CD8-positive, alpha-beta memory T cell (primary cell): ENCODE results near the gene ITGAL. TPM values are rescaled to one million over a fixed set of nuclear protein-coding genes. Genes with fewer than 3 reads are reported as not detected.
"Not testable (repeated sequence)": the region's sequence is repeated elsewhere in the genome, so short reads cannot be mapped to it uniquely, and the experiment has no call there.

ENCODE experiments used
- CTCF ChIA-PET: fragments of 350-600 bp; sonication (Branson Sonifier 250); formaldehyde crosslinking; loops from one replicate; lab custom pipeline; 2021; ENCODE audit warnings: antibody characterized with exemption; lab: Charles Lee
- POLR2A ChIA-PET: fragments of 350-600 bp; sonication (Branson Sonifier 250); formaldehyde crosslinking; loops from one replicate; lab custom pipeline; 2021; ENCODE audit warnings: antibody characterized with exemption; lab: Charles Lee
- DNase-seq, 5 donors: peaks; one replicate each; pipeline versions ENCODE4 v3.0.0 to v3.0.0-alpha.2; 2020 to 2022; ENCODE audit warnings: mixed read lengths in 1 of 5
- H3K27ac ChIP-seq: one replicate; pipeline ENCODE4 v1.7.0; 2013; ENCODE audit warnings: low read depth, mild to moderate bottlenecking, low read length, moderate library complexity
- H3K27me3 ChIP-seq: 2 replicates; pipeline ENCODE4 v1.7.0; 2013; ENCODE audit warnings: low read length, mild to moderate bottlenecking; ENCODE audit not compliant: insufficient read depth, poor library complexity, severe bottlenecking
- H3K36me3 ChIP-seq: 2 replicates; pipeline ENCODE4 v1.7.0; 2013; ENCODE audit warnings: mild to moderate bottlenecking, low read length, moderate library complexity; ENCODE audit not compliant: insufficient read depth
- H3K4me1 ChIP-seq: 2 replicates; pipeline ENCODE4 v1.7.0; 2013; ENCODE audit warnings: mild to moderate bottlenecking, low read length, moderate library complexity; ENCODE audit not compliant: insufficient read depth
- H3K4me3 ChIP-seq: 2 replicates; pipeline ENCODE4 v1.7.0; 2013; ENCODE audit warnings: mild to moderate bottlenecking, low read length
- H3K9me3 ChIP-seq: 2 replicates; pipeline ENCODE4 v1.7.0; 2013; ENCODE audit warnings: mild to moderate bottlenecking, low read length
- H3K27ac Mint-ChIP-seq, 8 donors: one replicate each; pipeline ENCODE4 v1.8.0; 2020 to 2021; ENCODE audit warnings: mixed read lengths in 8 of 8, mild to moderate bottlenecking in 6 of 8, inconsistent platforms in 3 of 8, moderate library complexity in 3 of 8
- H3K27me3 Mint-ChIP-seq, 2 donors: one replicate each; pipeline ENCODE4 v1.8.0; 2020 to 2021; ENCODE audit warnings: mixed read lengths in 2 of 2, mild to moderate bottlenecking in 1 of 2, moderate library complexity in 1 of 2
- H3K36me3 Mint-ChIP-seq, 3 donors: one replicate each; pipeline ENCODE4 v1.8.0; 2020 to 2021; ENCODE audit warnings: mixed read lengths in 3 of 3, inconsistent platforms in 1 of 3, mild to moderate bottlenecking in 1 of 3
- H3K4me1 Mint-ChIP-seq, 3 donors: one replicate each; pipeline ENCODE4 v1.8.0; 2020 to 2021; ENCODE audit warnings: mixed read lengths in 3 of 3, inconsistent platforms in 1 of 3, mild to moderate bottlenecking in 1 of 3
- H3K4me3 Mint-ChIP-seq, 7 donors: one replicate each; pipeline ENCODE4 v1.8.0; 2020 to 2021; ENCODE audit warnings: mixed read lengths in 7 of 7, mild to moderate bottlenecking in 6 of 7, moderate library complexity in 4 of 7, inconsistent platforms in 2 of 7
- H3K9me3 Mint-ChIP-seq, 5 donors: one replicate each; pipeline ENCODE4 v1.8.0; 2020 to 2022; ENCODE audit warnings: mixed read lengths in 5 of 5, mild to moderate bottlenecking in 3 of 5, moderate library complexity in 2 of 5, inconsistent platforms in 1 of 5
- polyA plus RNA-seq: library from polyadenylated mRNA; unstranded; fragments of 300-500 nt; fragmentation: Illumina TruSeq; gene quantifications from one replicate; pipeline ENCODE4 v1.2.3, GENCODE V29; 2021
- total RNA-seq, 2 experiments: library from RNA; stranded (reverse); gene quantifications; one replicate each; pipeline ENCODE4 v1.2.3, GENCODE V29; 2021

Gene ITGAL
- total and polyA plus RNA-seq, 3 experiments from 2014 or later = 256 to 363 (median 333) TPM

GRCh38 chr16:30473231-30474073 lies 910 bp downstream of the ITGAL start:
- peaks cover 71% of the 10 kb centered on the region for H3K4me1 ChIP-seq
- peak overlapping the region; percentile 94 to 99 (median 97) for H3K27ac Mint-ChIP-seq
- no peaks in the 10 kb centered on the region for H3K9me3 ChIP-seq
- H3K27me3 Mint-ChIP-seq = peaks cover 0 to 1% of the 10 kb centered on the region in 2 donors
- peak overlapping the region; percentile 74 for H3K27ac ChIP-seq
- peak overlapping the region; percentile 96 to 100 (median 98) for H3K4me3 Mint-ChIP-seq
- peaks cover 6 to 56% (median 7%) of the 10 kb centered on the region in 3 donors for H3K36me3 Mint-ChIP-seq
- ChIA-PET POLR2A (interaction anchor here (0.5 to 4.9 kb wide), 17 partner anchors 9 to 805 kb away, joined by 3 to 102 read pairs (median 5); partner anchors contain the start of genes DCTPP1 and SEPHS2), CTCF (interaction anchor here (0.6 to 3.5 kb wide), 12 partner anchors 9 to 347 kb away, joined by 3 to 43 read pairs (median 6); partner anchors contain the start of genes DCTPP1 and SEPHS2)
- peaks cover 15% of the 10 kb centered on the region for H3K36me3 ChIP-seq
- H3K4me1 Mint-ChIP-seq = peaks cover 55 to 78% (median 62%) of the 10 kb centered on the region in 3 donors
- peak; percentile 31 to 67 (median 46) for DNase-seq
- peaks cover 0 to 3% (median 0%) of the 10 kb centered on the region in 5 donors for H3K9me3 Mint-ChIP-seq
- no peaks in the 10 kb centered on the region for H3K27me3 ChIP-seq
- H3K4me3 ChIP-seq = peak overlapping the region; percentile 91

GRCh38 chr16:30474074-30474452 lies 1.5 kb downstream of the ITGAL start:
- H3K27me3 Mint-ChIP-seq = peaks cover 0 to 1% of the 10 kb centered on the region in 2 donors
- H3K4me3 Mint-ChIP-seq = peak overlapping the region; percentile 96 to 100 (median 98)
- Histone ChIP-seq H3K4me3 (peak overlapping the region; percentile 91), H3K27ac (peak overlapping the region; percentile 74), H3K4me1 (peaks cover 76% of the 10 kb centered on the region), H3K9me3 (no peaks in the 10 kb centered on the region), H3K36me3 (peaks cover 16% of the 10 kb centered on the region), H3K27me3 (no peaks in the 10 kb centered on the region)
- ChIA-PET POLR2A (interaction anchor here (0.9 to 4.9 kb wide), 14 partner anchors 8 to 408 kb away, joined by 3 to 102 read pairs (median 5); partner anchors contain the start of gene DCTPP1), CTCF (interaction anchor here (0.6 to 3.5 kb wide), 12 partner anchors 9 to 348 kb away, joined by 3 to 43 read pairs (median 6); partner anchors contain the start of genes DCTPP1 and SEPHS2)
- DNase-seq = no peak
- H3K9me3 Mint-ChIP-seq = peaks cover 0 to 3% (median 0%) of the 10 kb centered on the region in 5 donors
- H3K4me1 Mint-ChIP-seq = peaks cover 57 to 82% (median 68%) of the 10 kb centered on the region in 3 donors
- peak overlapping the region; percentile 94 to 99 (median 97) for H3K27ac Mint-ChIP-seq
- H3K36me3 Mint-ChIP-seq = peaks cover 6 to 61% (median 7%) of the 10 kb centered on the region in 3 donors

GRCh38 chr16:30474684-30475083 lies 2.1 kb downstream of the ITGAL start:
- no peaks in the 10 kb centered on the region for H3K9me3 ChIP-seq
- POLR2A ChIA-PET = interaction anchor here (0.9 to 4.9 kb wide), 11 partner anchors 7 to 408 kb away, joined by 3 to 102 read pairs (median 10); partner anchors contain the start of gene DCTPP1
- peaks cover 0 to 3% (median 0%) of the 10 kb centered on the region in 5 donors for H3K9me3 Mint-ChIP-seq
- H3K4me1 ChIP-seq = peaks cover 74% of the 10 kb centered on the region
- peaks cover 0 to 1% of the 10 kb centered on the region in 2 donors for H3K27me3 Mint-ChIP-seq
- H3K4me1 Mint-ChIP-seq = peaks cover 54 to 79% (median 67%) of the 10 kb centered on the region in 3 donors
- H3K27ac Mint-ChIP-seq = peak overlapping the region; percentile 79 to 97 (median 85)
- H3K36me3 ChIP-seq = peaks cover 19% of the 10 kb centered on the region
- DNase-seq = no peak
- peaks cover 6 to 68% (median 7%) of the 10 kb centered on the region in 3 donors for H3K36me3 Mint-ChIP-seq
- peak overlapping the region; percentile 91 for H3K4me3 ChIP-seq
- CTCF ChIA-PET = interaction anchor here (1.3 to 3.5 kb wide), 6 partner anchors 10 to 45 kb away, joined by 3 to 43 read pairs (median 26); partner anchors contain the start of gene DCTPP1
- H3K27ac ChIP-seq = peak overlapping the region; percentile 74
- peak overlapping the region; percentile 94 to 100 (median 98) for H3K4me3 Mint-ChIP-seq
- H3K27me3 ChIP-seq = no peaks in the 10 kb centered on the region

GRCh38 chr16:30476991-30477390 lies 4.4 kb downstream of the ITGAL start:
- Histone ChIP-seq H3K27ac (peak overlapping the region; percentile 15), H3K36me3 (peaks cover 40% of the 10 kb centered on the region), H3K4me3 (no peak overlapping the region), H3K9me3 (no peaks in the 10 kb centered on the region), H3K4me1 (peaks cover 62% of the 10 kb centered on the region), H3K27me3 (no peaks in the 10 kb centered on the region)
- peaks cover 0 to 3% (median 0%) of the 10 kb centered on the region in 5 donors for H3K9me3 Mint-ChIP-seq
- H3K27ac Mint-ChIP-seq = peak overlapping the region; percentile 68 to 95 (median 84)
- H3K36me3 Mint-ChIP-seq = peaks cover 6 to 89% (median 16%) of the 10 kb centered on the region in 3 donors
- H3K4me3 Mint-ChIP-seq = peak overlapping the region in 6 of 7 donors; percentile 15 to 100 (median 42)
- peaks cover 50 to 75% (median 69%) of the 10 kb centered on the region in 3 donors for H3K4me1 Mint-ChIP-seq
- no peak for DNase-seq
- H3K27me3 Mint-ChIP-seq = peaks cover 0 to 1% of the 10 kb centered on the region in 2 donors
- POLR2A ChIA-PET = interaction anchor here (0.7 to 3.0 kb wide), 7 partner anchors 9 to 121 kb away, joined by 3 to 19 read pairs (median 4); no protein-coding TSS in a partner anchor
- CTCF ChIA-PET = interaction anchor here (1.9 to 3.3 kb wide), 4 partner anchors 19 to 47 kb away, joined by 5 to 28 read pairs (median 16); partner anchors contain the start of gene DCTPP1

GRCh38 chr16:30477773-30478172 lies 5.2 kb downstream of the ITGAL start:
- H3K4me1 Mint-ChIP-seq = peaks cover 50 to 74% (median 70%) of the 10 kb centered on the region in 3 donors
- H3K9me3 Mint-ChIP-seq = not testable (repeated sequence)

GRCh38 chr16:30478766-30479478 lies 6.4 kb downstream of the ITGAL start:
- H3K27ac Mint-ChIP-seq = peak overlapping the region; percentile 47 to 89 (median 84)
- no peak overlapping the region for H3K27ac ChIP-seq

More at GRCh38 chr16:30477773-30478172, 5.2 kb downstream of the ITGAL start:
- peaks cover 65% of the 10 kb centered on the region for H3K4me1 ChIP-seq
- DNase-seq, H3K4me3 ChIP-seq, H3K9me3 ChIP-seq, H3K27ac ChIP-seq, H3K27me3 ChIP-seq, H3K27me3 Mint-ChIP-seq: not testable (repeated sequence)
- peak overlapping the region; percentile 68 to 95 (median 83) for H3K27ac Mint-ChIP-seq
- H3K36me3 Mint-ChIP-seq = peaks cover 6 to 91% (median 19%) of the 10 kb centered on the region in 3 donors
- peak overlapping the region in 6 of 7 donors; percentile 36 to 100 (median 40) for H3K4me3 Mint-ChIP-seq
- CTCF ChIA-PET = interaction anchor here (1.9 to 3.3 kb wide), 3 partner anchors 20 to 28 kb away, joined by 5 to 28 read pairs (median 22); no protein-coding TSS in a partner anchor
- POLR2A ChIA-PET = interaction anchor here (0.7 to 3.0 kb wide), 5 partner anchors 10 to 28 kb away, joined by 3 to 19 read pairs (median 5); no protein-coding TSS in a partner anchor
- peaks cover 47% of the 10 kb centered on the region for H3K36me3 ChIP-seq

More at GRCh38 chr16:30478766-30479478, 6.4 kb downstream of the ITGAL start:
- Histone ChIP-seq H3K9me3 (no peaks in the 10 kb centered on the region), H3K4me1 (peaks cover 69% of the 10 kb centered on the region), H3K27me3 (no peaks in the 10 kb centered on the region), H3K4me3 (no peak overlapping the region), H3K36me3 (peaks cover 57% of the 10 kb centered on the region)
- POLR2A ChIA-PET = interaction anchor here (0.7 to 1.2 kb wide), 5 partner anchors 10 to 774 kb away, joined by 3 to 16 read pairs (median 7); no protein-coding TSS in a partner anchor
- Mint-ChIP-seq H3K27me3 (peaks cover 0 to 1% of the 10 kb centered on the region in 2 donors), H3K4me3 (peak overlapping the region in 5 of 7 donors; percentile 2 to 50 (median 32)), H3K4me1 (peaks cover 55 to 82% (median 77%) of the 10 kb centered on the region in 3 donors), H3K36me3 (peaks cover 6 to 91% (median 25%) of the 10 kb centered on the region in 3 donors), H3K9me3 (no peaks in the 10 kb centered on the region)
- CTCF ChIA-PET = interaction anchor here (1.3 to 3.4 kb wide), 2 partner anchors 29 to 49 kb away, joined by 5 to 27 read pairs; partner anchors contain the start of gene DCTPP1
- no peak for DNase-seq
